ENCODE data around the gene PAPPA. TPM values are rescaled to one million over a fixed set of nuclear protein-coding genes. Genes with fewer than 3 reads are reported as not detected.

PAPPA gene
- total RNA-seq, 1 donor from 2014 or later, result 1.3 TPM

DNA sequence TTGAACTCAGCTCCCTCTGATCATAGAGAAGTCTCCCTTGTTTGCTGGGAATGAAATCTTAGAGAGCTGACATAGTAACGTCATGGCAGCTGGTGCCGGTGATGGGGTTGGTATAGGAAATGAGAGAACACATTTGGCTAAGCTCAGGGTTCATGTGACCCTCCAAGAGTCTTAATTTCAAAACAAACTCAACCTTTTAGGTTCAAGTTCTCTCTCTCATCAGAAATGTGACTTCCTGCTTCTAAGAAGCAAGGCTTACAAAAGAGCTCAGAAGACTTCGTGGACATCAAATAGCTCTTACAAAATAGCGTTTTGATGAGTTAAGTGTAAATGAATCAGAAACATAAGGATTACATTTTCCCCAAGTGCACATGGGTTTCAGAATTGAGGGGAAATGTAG is 97.3 kb downstream of the PAPPA start:
- TF ChIP-seq, protein P1, sequence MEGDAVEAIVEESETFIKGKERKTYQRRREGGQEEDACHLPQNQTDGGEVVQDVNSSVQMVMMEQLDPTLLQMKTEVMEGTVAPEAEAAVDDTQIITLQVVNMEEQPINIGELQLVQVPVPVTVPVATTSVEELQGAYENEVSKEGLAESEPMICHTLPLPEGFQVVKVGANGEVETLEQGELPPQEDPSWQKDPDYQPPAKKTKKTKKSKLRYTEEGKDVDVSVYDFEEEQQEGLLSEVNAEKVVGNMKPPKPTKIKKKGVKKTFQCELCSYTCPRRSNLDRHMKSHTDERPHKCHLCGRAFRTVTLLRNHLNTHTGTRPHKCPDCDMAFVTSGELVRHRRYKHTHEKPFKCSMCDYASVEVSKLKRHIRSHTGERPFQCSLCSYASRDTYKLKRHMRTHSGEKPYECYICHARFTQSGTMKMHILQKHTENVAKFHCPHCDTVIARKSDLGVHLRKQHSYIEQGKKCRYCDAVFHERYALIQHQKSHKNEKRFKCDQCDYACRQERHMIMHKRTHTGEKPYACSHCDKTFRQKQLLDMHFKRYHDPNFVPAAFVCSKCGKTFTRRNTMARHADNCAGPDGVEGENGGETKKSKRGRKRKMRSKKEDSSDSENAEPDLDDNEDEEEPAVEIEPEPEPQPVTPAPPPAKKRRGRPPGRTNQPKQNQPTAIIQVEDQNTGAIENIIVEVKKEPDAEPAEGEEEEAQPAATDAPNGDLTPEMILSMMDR (IDR thresholded peaks at IDR 0.05; ENCODE audit: insufficient read depth, low read length, severe bottlenecking), result no peak
- FAIRE-seq (no peak), DNase-seq (ENCODE audit: low read depth) (no peak)
- Histone ChIP-seq H3K36me3 (ENCODE audit: control insufficient read depth, insufficient read depth, low read length) (no peaks in the 10 kb centered on the region), H3K27me3 (ENCODE audit: control insufficient read depth, insufficient read depth, low read length) (no peaks in the 10 kb centered on the region), H3K4me3 (ENCODE audit: low read depth, low read length) (no peak overlapping the region)

DNA sequence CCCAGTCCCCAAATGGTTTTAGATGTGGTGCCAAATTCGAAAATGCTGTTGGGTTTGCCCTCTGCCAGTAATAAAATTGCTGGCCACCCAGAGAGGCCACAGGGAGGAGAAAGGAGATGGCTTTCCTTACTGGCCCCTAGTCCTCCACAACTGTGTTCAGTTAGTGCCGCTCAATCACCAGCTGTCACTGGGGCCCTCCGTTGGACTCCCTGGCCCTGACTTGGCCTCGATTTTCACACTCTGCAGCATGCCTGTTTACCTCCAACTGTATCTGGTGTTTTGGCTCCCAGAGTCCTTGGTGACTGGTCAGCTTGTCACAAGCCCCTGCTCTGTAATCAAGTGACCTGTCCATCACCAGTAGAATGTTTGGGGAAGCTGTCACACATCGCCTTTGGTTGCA is 97.8 kb downstream of the PAPPA start:
- H3K36me3 ChIP-seq (ENCODE audit: control insufficient read depth, insufficient read depth, low read length), result no peaks in the 10 kb centered on the region
- H3K27me3 ChIP-seq (ENCODE audit: control insufficient read depth, insufficient read depth, low read length), result no peaks in the 10 kb centered on the region
- FAIRE-seq, result no peak
- DNase-seq (ENCODE audit: low read depth), result no peak
- TF ChIP-seq, protein P1 (IDR thresholded peaks at IDR 0.05; ENCODE audit: insufficient read depth, low read length, severe bottlenecking), result no peak
- H3K4me3 ChIP-seq (ENCODE audit: low read depth, low read length), result no peak overlapping the region

DNA sequence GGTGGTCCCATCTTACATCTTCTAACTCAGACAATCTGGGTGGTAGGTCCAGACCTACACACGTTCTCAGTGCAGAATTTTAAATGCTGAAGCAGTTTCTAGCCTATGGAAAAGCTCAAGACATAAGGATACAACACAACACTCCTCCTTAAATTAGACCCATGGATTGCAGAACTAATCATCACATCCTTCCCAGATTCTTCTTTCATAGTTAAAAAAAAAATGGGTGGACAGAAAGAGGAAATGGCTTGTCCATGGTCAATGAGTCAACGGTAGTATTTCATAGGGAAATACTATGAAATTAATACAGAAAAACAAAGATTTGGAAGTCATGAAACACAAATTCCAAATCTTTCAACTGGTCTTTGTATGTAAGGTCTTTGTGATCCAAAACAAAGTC is 106.9 kb downstream of the PAPPA start:
- FAIRE-seq (no peak), DNase-seq (ENCODE audit: low read depth) (no peak)
- Histone ChIP-seq H3K4me3 (ENCODE audit: low read depth, low read length) (no peak overlapping the region), H3K27me3 (ENCODE audit: control insufficient read depth, insufficient read depth, low read length) (no peaks in the 10 kb centered on the region), H3K36me3 (ENCODE audit: control insufficient read depth, insufficient read depth, low read length) (no peaks in the 10 kb centered on the region)
- TF ChIP-seq, protein P1 (IDR thresholded peaks at IDR 0.05; ENCODE audit: insufficient read depth, low read length, severe bottlenecking), result no peak

DNA sequence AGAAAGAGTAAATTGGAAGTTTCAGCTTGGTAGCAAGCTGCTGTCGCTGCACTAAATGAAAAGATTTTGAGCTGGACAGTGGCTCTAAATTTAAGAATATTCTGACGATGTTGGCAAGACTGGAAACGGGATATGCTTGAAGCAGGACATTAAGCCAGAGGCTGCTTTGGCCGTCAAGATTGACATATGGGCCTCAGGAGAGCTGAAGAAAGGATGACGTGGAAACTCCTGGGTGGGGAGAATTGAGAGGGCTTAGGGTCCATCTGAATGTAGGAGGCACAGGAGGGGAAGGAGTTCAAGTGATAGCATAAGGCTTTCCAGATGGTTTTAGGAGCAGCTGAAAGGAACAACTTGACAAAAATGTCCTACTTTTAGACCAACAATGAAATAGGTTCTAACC is 108.9 kb downstream of the PAPPA start:
- FAIRE-seq, result no peak
- H3K27me3 ChIP-seq (ENCODE audit: control insufficient read depth, insufficient read depth, low read length), result no peaks in the 10 kb centered on the region
- TF ChIP-seq, protein P1 (IDR thresholded peaks at IDR 0.05; ENCODE audit: insufficient read depth, low read length, severe bottlenecking), result no peak
- no peak for DNase-seq (ENCODE audit: low read depth)
- H3K4me3 ChIP-seq (ENCODE audit: low read depth, low read length), result no peak overlapping the region
- H3K36me3 ChIP-seq (ENCODE audit: control insufficient read depth, insufficient read depth, low read length), result no peaks in the 10 kb centered on the region

DNA sequence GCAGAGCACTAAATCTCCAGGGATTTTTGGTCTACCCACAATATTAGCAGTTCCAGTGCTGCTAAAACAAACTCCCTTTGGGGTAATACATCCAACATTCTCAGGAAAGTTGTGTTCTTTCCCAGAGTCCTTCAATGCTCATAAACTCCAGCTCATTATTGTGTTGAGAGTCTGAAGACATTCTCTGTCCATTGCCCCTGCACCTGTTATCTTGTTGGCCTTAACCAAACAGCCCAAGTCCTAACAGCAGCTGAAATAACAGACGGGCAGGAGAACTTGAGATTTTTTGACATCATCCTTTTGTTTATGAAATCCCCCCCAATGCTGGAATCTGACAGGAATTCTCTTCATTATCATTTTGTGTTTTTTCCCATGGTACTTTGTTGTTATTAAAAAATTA is 110.8 kb downstream of the PAPPA start:
- TF ChIP-seq, protein P1 (IDR thresholded peaks at IDR 0.05; ENCODE audit: insufficient read depth, low read length, severe bottlenecking), result no peak
- FAIRE-seq (no peak), DNase-seq (ENCODE audit: low read depth) (no peak)
- Histone ChIP-seq H3K36me3 (ENCODE audit: control insufficient read depth, insufficient read depth, low read length) (no peaks in the 10 kb centered on the region), H3K4me3 (ENCODE audit: low read depth, low read length) (no peak overlapping the region), H3K27me3 (ENCODE audit: control insufficient read depth, insufficient read depth, low read length) (no peaks in the 10 kb centered on the region)

DNA sequence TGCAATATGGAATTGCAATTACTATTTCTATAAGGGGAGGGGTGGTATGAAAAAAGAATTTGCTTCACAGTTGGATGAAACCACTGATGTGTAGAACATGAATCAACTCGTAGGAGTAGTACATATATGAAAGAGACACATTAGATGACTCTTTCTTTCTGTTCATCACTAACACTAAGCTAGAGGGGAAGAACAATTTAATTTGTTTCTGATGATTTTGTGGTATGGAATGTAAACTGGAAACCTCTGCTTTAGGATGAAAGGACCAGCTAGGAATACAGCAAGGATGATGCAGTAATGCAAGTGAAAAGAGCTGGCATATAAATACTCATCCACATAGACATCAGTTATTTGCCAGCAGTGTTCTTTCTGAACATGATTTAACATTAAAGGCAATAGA is 113.4 kb downstream of the PAPPA start:
- H3K4me3 ChIP-seq (ENCODE audit: low read depth, low read length), result no peak overlapping the region
- FAIRE-seq (no peak), DNase-seq (ENCODE audit: low read depth) (peak; percentile 75)
- no peaks in the 10 kb centered on the region for H3K36me3 ChIP-seq (ENCODE audit: control insufficient read depth, insufficient read depth, low read length)
- TF ChIP-seq, protein P1 (IDR thresholded peaks at IDR 0.05; ENCODE audit: insufficient read depth, low read length, severe bottlenecking), result no peak
- no peaks in the 10 kb centered on the region for H3K27me3 ChIP-seq (ENCODE audit: control insufficient read depth, insufficient read depth, low read length)
